SK-N-SH (cell line): Measurements from ENCODE around the gene PPA2. TPM values are rescaled to one million over a fixed set of nuclear protein-coding genes. Genes with fewer than 3 reads are reported as not detected.

Experiments used
- CTCF ChIA-PET: fragments of 300-600, 350-600 bp; formaldehyde crosslinking; extraction: SDS; loops from one replicate; lab custom pipeline; 2021; lab: Yijun Ruan, JAX
- POLR2A ChIA-PET: fragments of 350-600 bp; sonication (Branson Sonifier 250); formaldehyde crosslinking; extraction: SDS; loops from one replicate; lab custom pipeline; 2020; ENCODE audit warnings: antibody characterized with exemption, inconsistent platforms; lab: Yijun Ruan, JAX
- DNase-seq: peaks from one replicate; pipeline ENCODE4 v3.0.0; 2012
- H2AFZ ChIP-seq: fragments of 200-600 bp; sonication (generic); 2 replicates; pipeline ENCODE4 v1.8.1; 2016; ENCODE audit warnings: antibody characterized with exemption, mild to moderate bottlenecking, low read depth
- H3F3A ChIP-seq: fragments of 200-600 bp; sonication (generic); replicated peaks from 2 replicates; pipeline ENCODE3; 2016; ENCODE audit warnings: antibody characterized with exemption, mild to moderate bottlenecking; ENCODE audit not compliant: insufficient read depth
- H3K27ac ChIP-seq, 2 experiments: fragments of 200-500 bp in 1 of 2; fragments of 200-600 bp in 1 of 2; sonication (Bioruptor generic) in 1 of 2; sonication (generic), shearing (Covaris generic) in 1 of 2; 2 replicates each; pipeline versions ENCODE4 v1.5.1 to v1.6.1; 2014 to 2016; ENCODE audit warnings: low read depth in 2 of 2, inconsistent platforms in 1 of 2, low read length in 1 of 2, mild to moderate bottlenecking in 1 of 2, mixed read lengths in 1 of 2
- H3K27me3 ChIP-seq: fragments of 200-600 bp; sonication (generic), shearing (Covaris generic); 2 replicates; pipeline ENCODE4 v1.6.1; 2016; ENCODE audit warnings: mixed run types; ENCODE audit not compliant: insufficient read depth
- H3K36me3 ChIP-seq, 2 experiments: fragments of 200-500 bp in 1 of 2; fragments of 200-600 bp in 1 of 2; sonication (Bioruptor generic) in 1 of 2; sonication (generic) in 1 of 2; replicated peaks in 1 of 2; 2 replicates each; pipeline versions ENCODE3 to v1.5.1; 2014 to 2016; ENCODE audit warnings: low read length in 1 of 2, mild to moderate bottlenecking in 1 of 2; ENCODE audit not compliant: insufficient read depth in 2 of 2, control insufficient read depth in 1 of 2
- H3K4me1 ChIP-seq, 2 experiments: fragments of 200-500 bp in 1 of 2; fragments of 200-600 bp in 1 of 2; sonication (Bioruptor generic) in 1 of 2; sonication (generic), shearing (Covaris generic) in 1 of 2; 2 replicates each; pipeline versions ENCODE4 v1.5.1 to v1.6.1; 2014 to 2016; ENCODE audit warnings: low read depth in 1 of 2, low read length in 1 of 2, mixed run types in 1 of 2; ENCODE audit not compliant: insufficient read depth in 2 of 2, control insufficient read depth in 1 of 2
- H3K4me2 ChIP-seq: fragments of 200-600 bp; sonication (generic), shearing (Covaris generic); 2 replicates; pipeline ENCODE4 v1.6.1; 2017; ENCODE audit warnings: mixed run types
- H3K4me3 ChIP-seq, 2 experiments: fragments of 200-500 bp in 1 of 2; fragments of 200-600 bp in 1 of 2; sonication (Bioruptor generic) in 1 of 2; sonication (generic), shearing (Covaris generic) in 1 of 2; 2 replicates each; pipeline versions ENCODE4 v1.5.1 to v1.8.1; 2014 to 2016; ENCODE audit warnings: low read depth in 2 of 2, inconsistent platforms in 1 of 2, low read length in 1 of 2, mild to moderate bottlenecking in 1 of 2, mixed read lengths in 1 of 2, moderate library complexity in 1 of 2
- H3K79me2 ChIP-seq: fragments of 200-600 bp; sonication (generic); 2 replicates; pipeline ENCODE4 v1.8.1; 2017; ENCODE audit warnings: mild to moderate bottlenecking; ENCODE audit not compliant: insufficient read depth
- H3K9ac ChIP-seq: fragments of 200-600 bp; sonication (generic); 2 replicates; pipeline ENCODE4 v1.6.1; 2017; ENCODE audit warnings: mixed run types
- H3K9me2 ChIP-seq: fragments of 200-600 bp; sonication (generic); 2 replicates; pipeline ENCODE4 v1.6.1; 2017; ENCODE audit warnings: mixed run types
- H3K9me3 ChIP-seq: fragments of 200-600 bp; sonication (generic); 2 replicates; pipeline ENCODE4 v1.6.1; 2017; ENCODE audit warnings: mixed run types, mild to moderate bottlenecking, moderate library complexity
- H4K20me1 ChIP-seq: fragments of 200-600 bp; sonication (generic); 2 replicates; pipeline ENCODE4 v1.6.1; 2017; ENCODE audit warnings: mild to moderate bottlenecking, mixed run types; ENCODE audit not compliant: insufficient read depth
- CHD2 ChIP-seq: fragments of 150-350 bp; IDR thresholded peaks from 2 replicates; pipeline ENCODE4 v1.6.1; 2018; ENCODE audit warnings: low read length; ENCODE audit not compliant: partially characterized antibody
- FOXM1 ChIP-seq: IDR thresholded peaks from 2 replicates; pipeline ENCODE4 v1.4.0; 2012; ENCODE audit warnings: low read depth, mild to moderate bottlenecking
- GATA2 ChIP-seq: sonication (generic); formaldehyde crosslinking; IDR thresholded peaks from 2 replicates; pipeline ENCODE4 v1.5.0; 2020; ENCODE audit warnings: mild to moderate bottlenecking, missing genetic modification reagents
- JUND ChIP-seq: IDR thresholded peaks from 2 replicates; pipeline ENCODE4 v1.4.0; 2012
- MXI1 ChIP-seq: IDR thresholded peaks from 2 replicates; pipeline ENCODE4 v1.6.1; 2012; ENCODE audit warnings: mild to moderate bottlenecking, low read depth, low read length, improper control_type of control experiment
- NRF1 ChIP-seq: IDR thresholded peaks from 2 replicates; pipeline ENCODE4 v1.6.1; 2012; ENCODE audit warnings: low read depth, mild to moderate bottlenecking, low read length
- PBX3 ChIP-seq: IDR thresholded peaks from 2 replicates; pipeline ENCODE4; 2012
- POLR2AphosphoS5 ChIP-seq: IDR thresholded peaks from 2 replicates; pipeline ENCODE4 v1.6.1; 2012; ENCODE audit warnings: low read depth, low read length
- RAD21 ChIP-seq: IDR thresholded peaks from 2 replicates; pipeline ENCODE4 v1.6.1; 2012; ENCODE audit warnings: mild to moderate bottlenecking, low read length
- RCOR1 ChIP-seq: fragments of 150-350 bp; IDR thresholded peaks from 2 replicates; pipeline ENCODE4 v1.6.1; 2017; ENCODE audit warnings: antibody characterized with exemption, low read length
- RXRA ChIP-seq: IDR thresholded peaks from 2 replicates; pipeline ENCODE4 v1.4.0; 2012; ENCODE audit warnings: low read depth, mild to moderate bottlenecking, borderline replicate concordance
- SIN3A ChIP-seq: IDR thresholded peaks from 2 replicates; pipeline ENCODE4 v1.6.1; 2012; ENCODE audit warnings: low read depth, mild to moderate bottlenecking, low read length, moderate library complexity, borderline replicate concordance
- TAF1 ChIP-seq: IDR thresholded peaks from 2 replicates; pipeline ENCODE4 v1.6.1; 2012; ENCODE audit warnings: low read depth, mild to moderate bottlenecking, low read length, moderate library complexity, borderline replicate concordance
- TCF12 ChIP-seq: IDR thresholded peaks from 2 replicates; pipeline ENCODE4 v1.4.0; 2012
- TEAD4 ChIP-seq: IDR thresholded peaks from 2 replicates; pipeline ENCODE4 v1.4.0; 2012; ENCODE audit warnings: mild to moderate bottlenecking, borderline replicate concordance; ENCODE audit not compliant: insufficient read depth
- YY1 ChIP-seq: IDR thresholded peaks from 2 replicates; pipeline ENCODE4 v1.4.0; 2012; ENCODE audit warnings: low read depth, mild to moderate bottlenecking
- ZBTB33 ChIP-seq: IDR thresholded peaks from 2 replicates; pipeline ENCODE4 v1.4.0; 2012; ENCODE audit warnings: low read depth, borderline replicate concordance
- WGBS: methylation state at CpG from one replicate; pipeline ENCODE4 v1.1.6; 2017; ENCODE audit warnings: low lambda C conversion rate; 5-methylcytosine and 5-hydroxymethylcytosine counted together
- polyA plus RNA-seq, 3 experiments: library from polyadenylated mRNA; depleted of rRNA; stranded (reverse); fragments of >200 nt; gene quantifications; 2 replicates each; pipeline ENCODE4 v1.2.3, GENCODE V29; 2012
- TF ChIP-seq, protein P1 (sequence below): IDR thresholded peaks from 2 replicates; pipeline ENCODE4 v1.4.0; 2012; ENCODE audit warnings: low read depth

Gene PPA2
- polyA plus RNA-seq, 1 of the 3 experiments (the other 2 are of a cell fraction): 57.8 TPM

DNA sequence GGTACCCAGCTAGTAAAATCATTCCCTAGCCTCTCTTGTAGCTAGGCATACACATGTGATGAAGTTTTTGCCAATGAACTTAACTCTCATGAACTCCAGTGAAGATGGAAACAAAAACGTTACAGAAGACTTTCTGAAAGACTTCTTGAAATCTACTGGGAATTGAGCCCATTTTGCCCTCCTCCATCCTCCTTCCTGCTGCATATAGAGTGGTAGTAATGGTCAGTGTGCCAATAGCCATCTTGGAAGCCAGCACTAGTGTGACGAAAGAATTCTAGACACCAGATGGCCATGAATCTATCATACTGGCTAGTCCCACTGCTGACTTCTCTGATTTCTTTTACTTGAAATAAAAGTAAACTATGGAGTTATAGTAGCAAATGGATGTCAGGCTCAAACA is 30.9 kb upstream of the PPA2 start:
- CTCF ChIA-PET: interaction anchor here (0.6 kb wide), 1 partner anchor 178 kb away, joined by 3 read pairs; no protein-coding TSS in a partner anchor
- no peak for DNase-seq
- no peaks in the 10 kb centered on the region for H3F3A ChIP-seq
- H3K27ac ChIP-seq: no peak overlapping the region
- H3K9me3 ChIP-seq: no peaks in the 10 kb centered on the region
- no peak overlapping the region for H3K9ac ChIP-seq
- WGBS: 39% methylated on average over 2 of the region's 2 CpGs
- TF ChIP-seq, protein P1, sequence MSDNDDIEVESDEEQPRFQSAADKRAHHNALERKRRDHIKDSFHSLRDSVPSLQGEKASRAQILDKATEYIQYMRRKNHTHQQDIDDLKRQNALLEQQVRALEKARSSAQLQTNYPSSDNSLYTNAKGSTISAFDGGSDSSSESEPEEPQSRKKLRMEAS: no peak
- no peak for TF ChIP-seq ZBTB33
- TF ChIP-seq PBX3: no peak
- no peak for TF ChIP-seq RAD21
- TF ChIP-seq NRF1: no peak
- TF ChIP-seq YY1: no peak
- no peak for TF ChIP-seq TAF1
- no peak for TF ChIP-seq RXRA
- no peak for TF ChIP-seq FOXM1
- no peak for TF ChIP-seq TCF12
- TF ChIP-seq POLR2AphosphoS5: no peak
- no peak for TF ChIP-seq MXI1
- TF ChIP-seq GATA2: no peak
- no peak for TF ChIP-seq JUND
- TF ChIP-seq RCOR1: no peak
- no peaks in the 10 kb centered on the region for H3K27me3 ChIP-seq
- H3K36me3 ChIP-seq: no peaks in the 10 kb centered on the region
- H3K9me2 ChIP-seq: no peaks in the 10 kb centered on the region
- no peak overlapping the region for H2AFZ ChIP-seq
- H3K4me3 ChIP-seq: no peak overlapping the region
- H4K20me1 ChIP-seq: no peaks in the 10 kb centered on the region
- H3K79me2 ChIP-seq: no peaks in the 10 kb centered on the region
- POLR2A ChIA-PET: no interaction called here
- H3K4me1 ChIP-seq: no peaks in the 10 kb centered on the region
- H3K4me2 ChIP-seq: no peak overlapping the region

GRCh38 chr4:105503484-105503883 is 29.6 kb upstream of the PPA2 start:
- no peaks in the 10 kb centered on the region for H3K9me3 ChIP-seq
- H3K4me1 ChIP-seq: no peaks in the 10 kb centered on the region
- POLR2A ChIA-PET: no interaction called here
- no peaks in the 10 kb centered on the region for H3K36me3 ChIP-seq
- no peaks in the 10 kb centered on the region for H4K20me1 ChIP-seq
- TF ChIP-seq TEAD4: no peak
- TF ChIP-seq CHD2: no peak
- no peak for TF ChIP-seq SIN3A
- H3K4me3 ChIP-seq: no peak overlapping the region
- no peaks in the 10 kb centered on the region for H3F3A ChIP-seq
- H3K9ac ChIP-seq: no peak overlapping the region
- CTCF ChIA-PET: interaction anchor here (0.8 to 1.7 kb wide), 2 partner anchors 16 to 30 kb away, joined by 3 to 4 read pairs; partner anchors contain the start of gene PPA2
- no peak overlapping the region for H3K4me2 ChIP-seq
- no peak overlapping the region for H3K27ac ChIP-seq
- no peaks in the 10 kb centered on the region for H3K79me2 ChIP-seq
- H2AFZ ChIP-seq: no peak overlapping the region
- H3K27me3 ChIP-seq: no peaks in the 10 kb centered on the region
- no peaks in the 10 kb centered on the region for H3K9me2 ChIP-seq
- WGBS: 61% methylated on average over 2 of the region's 2 CpGs
- no peak for DNase-seq
